Activated CD4-positive, alpha-beta T cell treated with anti-CD3 and anti-CD28 coated beads, Interleukin-2, Interleukin-6, amounts not matched to agents 100 ng/mL and 50 ng/mL, durations not matched to agents 16 hours and 8 hours (primary cell): ENCODE results near the gene P2RY11.

ENCODE experiments used
- DNase-seq: peaks from one replicate; pipeline ENCODE4 v3.0.0-alpha.2; 2020

P2RY11 gene, protein sequence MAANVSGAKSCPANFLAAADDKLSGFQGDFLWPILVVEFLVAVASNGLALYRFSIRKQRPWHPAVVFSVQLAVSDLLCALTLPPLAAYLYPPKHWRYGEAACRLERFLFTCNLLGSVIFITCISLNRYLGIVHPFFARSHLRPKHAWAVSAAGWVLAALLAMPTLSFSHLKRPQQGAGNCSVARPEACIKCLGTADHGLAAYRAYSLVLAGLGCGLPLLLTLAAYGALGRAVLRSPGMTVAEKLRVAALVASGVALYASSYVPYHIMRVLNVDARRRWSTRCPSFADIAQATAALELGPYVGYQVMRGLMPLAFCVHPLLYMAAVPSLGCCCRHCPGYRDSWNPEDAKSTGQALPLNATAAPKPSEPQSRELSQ

DNA sequence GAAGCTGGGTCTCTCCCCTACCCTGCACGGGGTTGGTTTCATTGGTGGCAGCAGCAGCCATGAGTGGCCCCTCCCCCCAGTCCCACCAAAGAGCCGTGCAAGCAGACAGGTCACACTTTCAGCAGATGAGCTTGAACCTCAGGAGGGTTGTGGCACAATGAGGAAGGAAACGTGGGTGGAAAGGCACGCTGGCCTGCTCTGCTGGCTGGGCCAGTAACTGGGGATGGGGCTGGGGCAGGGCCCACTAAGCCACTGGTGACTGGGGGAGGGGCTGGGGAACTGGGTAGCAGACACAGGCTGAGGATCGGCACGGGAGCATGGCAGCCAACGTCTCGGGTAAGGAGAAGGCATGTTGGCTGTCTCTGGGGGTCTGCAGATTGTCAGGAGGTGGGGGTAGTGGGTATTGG is at the start of gene P2RY11:
Gene P2RY11 (plus strand): TSS at position 289 of the 407 bp plus-strand sequence. CDS start 29 bp downstream, at position 318.
- peak; percentile 75 for DNase-seq

DNA sequence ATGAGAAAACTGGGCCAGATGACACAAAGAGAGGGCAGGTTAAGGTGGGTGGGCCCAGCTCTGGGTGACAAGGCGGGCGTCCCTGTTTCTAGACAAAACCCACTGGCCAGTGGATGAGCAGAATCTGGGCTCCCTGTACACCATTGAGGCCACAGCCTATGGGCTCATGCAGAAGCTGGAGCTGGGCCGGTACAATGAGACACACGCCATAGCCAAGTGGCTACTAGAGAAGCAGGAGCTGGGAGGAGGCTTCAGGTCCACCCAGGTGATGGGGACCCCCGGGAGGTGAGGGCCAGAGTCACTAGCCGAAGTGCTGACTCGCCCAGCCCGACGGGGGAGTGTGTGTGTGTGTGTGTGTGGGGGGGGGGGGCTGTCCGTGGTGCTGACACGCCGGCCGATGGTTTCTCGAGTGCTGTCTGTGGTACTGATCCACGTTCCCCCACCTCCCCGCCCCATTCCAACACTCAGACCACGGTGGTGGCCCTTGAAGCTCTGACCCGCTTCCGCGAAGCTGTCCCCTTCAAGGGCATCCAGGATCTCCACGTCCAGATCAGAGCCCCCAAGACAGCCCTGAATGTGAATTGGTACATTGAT is 49.7 kb upstream of the P2RY11 start:
- no peak for DNase-seq

DNA sequence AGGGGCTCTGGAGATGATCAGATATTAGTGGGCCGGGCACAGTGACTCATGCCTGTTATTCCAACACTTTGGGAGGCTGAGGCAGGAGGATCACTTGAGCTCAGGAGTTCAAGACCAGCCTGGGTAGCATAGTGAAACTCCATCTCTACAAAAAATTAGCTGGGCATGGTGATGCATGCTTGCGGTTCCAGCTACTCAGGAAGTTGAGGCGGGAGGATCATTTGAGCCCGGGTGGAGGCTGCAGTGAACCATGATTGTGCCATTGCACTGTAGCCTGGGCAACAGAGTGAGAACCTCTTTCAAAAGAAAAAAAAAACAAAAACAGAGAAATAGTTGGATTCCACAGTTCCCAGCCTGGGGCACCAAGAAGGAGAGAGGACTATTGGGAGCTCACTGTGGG is 43.3 kb upstream of the P2RY11 start:
- DNase-seq = no peak

DNA sequence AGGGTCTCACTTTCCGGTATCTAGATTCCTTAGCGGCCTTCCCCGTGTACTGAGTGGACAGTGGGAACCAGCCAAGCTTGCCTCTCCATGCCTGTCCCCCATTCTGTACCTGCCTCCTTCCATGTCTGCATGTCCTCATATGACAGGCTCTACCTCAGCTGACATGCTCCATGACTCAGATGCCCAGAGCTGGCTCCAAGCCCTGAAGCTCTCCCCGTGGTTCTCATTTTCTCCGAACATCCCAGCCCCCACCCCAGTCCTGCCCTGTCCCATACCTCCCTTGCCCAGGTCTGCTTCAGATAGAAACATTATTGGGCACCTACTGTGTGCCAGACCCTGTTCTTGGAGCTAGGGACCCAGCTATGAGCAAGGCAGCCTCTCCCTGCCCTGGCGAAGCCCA is 42.4 kb upstream of the P2RY11 start:
- no peak for DNase-seq

DNA sequence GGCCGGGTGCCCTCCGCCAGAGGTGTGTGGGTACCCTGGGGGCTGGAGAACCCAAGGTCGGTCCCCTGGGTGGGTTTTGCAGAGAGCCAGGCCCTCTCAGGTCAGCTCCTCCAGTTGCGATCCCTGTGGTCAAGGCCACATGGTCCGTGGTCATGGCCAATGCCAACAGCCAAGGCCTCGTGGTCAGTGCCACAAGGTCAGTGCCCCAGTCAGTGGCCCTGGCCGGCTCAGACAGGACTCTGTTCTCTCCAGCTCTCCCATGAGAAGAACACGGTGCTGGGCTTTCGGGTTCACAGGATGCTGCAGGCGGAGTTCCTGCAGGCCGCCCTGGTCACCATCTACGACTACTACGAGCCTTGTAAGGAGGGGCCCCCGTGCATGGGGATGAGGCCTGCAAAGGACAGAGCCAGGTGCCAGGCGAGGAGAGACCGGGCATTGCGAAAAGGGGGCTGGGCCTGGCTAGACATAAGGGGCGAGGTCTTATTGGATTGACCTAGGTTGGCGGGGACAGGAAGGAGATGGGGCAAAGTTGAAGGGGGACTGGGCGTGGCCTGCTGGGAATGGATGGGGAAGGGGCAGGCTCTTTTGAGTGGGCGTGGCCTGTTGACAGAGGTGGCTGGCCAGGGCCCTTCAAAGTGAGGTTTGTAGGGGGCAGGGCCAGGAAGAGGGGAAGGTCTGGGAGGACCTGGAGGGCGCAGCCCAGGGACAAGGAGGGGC is 40.6 kb upstream of the P2RY11 start:
- DNase-seq = no peak

DNA sequence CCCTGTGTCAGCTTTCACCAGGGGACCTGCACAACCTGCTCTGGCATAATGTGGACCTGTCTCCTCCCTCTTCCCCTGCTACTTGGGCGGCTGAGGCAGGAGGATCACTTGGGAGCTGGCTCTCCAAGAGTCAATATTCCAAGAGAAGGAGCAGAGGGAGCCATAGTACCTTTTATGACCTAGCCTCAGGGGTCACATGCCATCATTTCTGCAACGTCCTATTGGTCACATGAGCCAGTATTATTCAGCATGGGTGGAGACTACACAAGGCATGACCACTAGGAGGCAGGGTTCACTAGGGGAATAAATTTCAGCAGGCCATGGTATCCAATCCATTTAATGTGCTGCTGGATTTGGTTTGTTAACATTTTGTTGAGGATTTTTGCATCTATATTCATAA is 37.3 kb upstream of the P2RY11 start:
- peak; percentile 55 for DNase-seq

DNA sequence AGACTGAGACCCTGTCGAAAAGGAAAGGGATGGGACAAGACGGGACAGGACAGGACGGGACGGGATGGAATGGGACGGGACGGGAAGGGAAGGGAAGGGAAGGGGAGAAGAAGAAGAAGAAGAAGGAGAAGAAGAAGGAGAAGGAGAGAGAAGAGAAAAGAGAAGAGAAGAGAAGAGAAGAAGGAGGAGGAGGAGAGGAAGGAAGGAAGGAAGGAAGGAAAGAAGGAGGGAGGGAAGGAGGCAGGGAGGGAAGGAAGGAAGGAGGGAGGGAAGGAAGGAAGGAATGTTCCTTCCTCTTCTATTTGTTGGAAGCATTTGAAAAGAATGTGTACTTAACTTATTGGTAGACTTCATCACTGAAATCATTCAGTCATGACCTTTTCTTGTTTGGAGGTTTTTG is 35.0 kb upstream of the P2RY11 start:
- DNase-seq = no peak

DNA sequence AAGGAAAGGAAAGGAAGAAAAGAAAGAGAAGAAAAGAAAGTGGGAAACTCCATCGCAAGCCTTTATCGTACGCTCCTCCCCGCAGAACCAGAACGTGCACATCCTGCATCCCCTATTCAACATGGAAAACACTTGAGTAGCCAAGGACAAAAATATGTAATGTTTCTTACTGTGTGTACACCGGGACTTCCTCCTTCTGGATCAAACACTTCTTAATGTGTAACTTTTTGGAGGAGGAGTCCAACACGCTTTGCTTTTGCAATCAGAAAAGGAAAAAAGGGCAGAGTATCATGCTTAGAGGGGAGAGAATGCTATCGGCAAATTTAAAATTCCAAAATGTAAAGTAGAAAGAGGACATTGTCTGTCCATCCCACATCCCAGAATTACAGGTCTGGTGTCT is 33.2 kb upstream of the P2RY11 start:
- DNase-seq = no peak

DNA sequence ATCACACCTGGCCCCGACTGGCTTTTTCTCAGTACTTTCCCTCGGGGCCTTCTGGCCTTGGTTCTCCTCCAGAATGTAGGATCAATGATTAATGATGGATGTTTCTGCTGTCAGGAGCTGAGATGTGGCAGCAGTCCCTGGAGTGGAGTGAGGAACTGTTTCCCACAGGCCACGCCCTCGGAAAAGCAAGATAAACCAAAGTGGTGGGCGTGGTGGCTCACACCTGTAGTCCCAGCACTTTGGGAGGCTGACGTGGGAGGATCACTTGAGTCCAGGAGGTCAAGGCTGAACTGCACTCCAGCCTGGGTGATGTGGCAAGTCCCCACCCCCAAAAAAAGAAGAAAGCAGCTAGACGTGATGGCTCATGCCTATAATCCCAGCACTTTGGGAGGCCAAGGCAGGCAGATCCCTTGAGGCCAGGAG is 32.5 kb upstream of the P2RY11 start:
- DNase-seq = no peak

DNA sequence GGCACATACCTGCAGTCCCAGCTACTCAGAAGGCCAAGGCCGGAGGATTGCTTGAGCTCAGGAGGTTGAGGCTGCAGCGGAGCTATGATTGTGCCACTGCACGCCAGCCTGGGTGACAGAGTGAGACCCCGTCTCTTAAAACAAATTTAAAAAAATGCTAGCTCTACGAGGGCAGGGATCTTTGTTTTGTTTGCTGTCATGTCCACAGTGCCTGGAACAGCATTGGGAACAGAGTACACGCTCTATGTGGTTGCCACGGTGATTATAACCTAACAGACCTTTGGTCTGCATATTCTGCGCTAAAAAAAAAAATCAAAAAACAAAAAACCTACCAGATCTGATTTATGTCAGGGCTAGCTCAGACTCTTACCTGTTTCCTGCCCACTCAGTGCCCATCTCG is 27.6 kb upstream of the P2RY11 start:
- no peak for DNase-seq

DNA sequence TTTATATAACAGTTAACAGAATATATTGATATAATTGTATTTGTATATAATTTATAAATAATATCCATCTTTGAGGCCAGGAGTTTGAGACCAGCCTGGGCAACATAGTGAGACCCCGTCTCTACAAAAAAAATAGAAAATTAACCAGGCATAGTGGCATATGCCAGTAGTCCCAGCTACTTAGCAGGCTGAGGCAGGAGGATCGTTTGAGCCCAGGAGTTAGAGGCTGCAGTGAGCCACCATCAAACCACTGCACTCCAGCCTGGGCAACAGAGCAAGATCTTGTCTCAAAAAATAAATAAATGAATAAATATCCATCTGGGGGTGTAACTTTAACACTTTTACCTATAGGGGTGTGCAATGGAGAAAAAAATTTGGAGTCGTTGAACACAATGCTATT is 26.7 kb upstream of the P2RY11 start:
- DNase-seq = no peak

DNA sequence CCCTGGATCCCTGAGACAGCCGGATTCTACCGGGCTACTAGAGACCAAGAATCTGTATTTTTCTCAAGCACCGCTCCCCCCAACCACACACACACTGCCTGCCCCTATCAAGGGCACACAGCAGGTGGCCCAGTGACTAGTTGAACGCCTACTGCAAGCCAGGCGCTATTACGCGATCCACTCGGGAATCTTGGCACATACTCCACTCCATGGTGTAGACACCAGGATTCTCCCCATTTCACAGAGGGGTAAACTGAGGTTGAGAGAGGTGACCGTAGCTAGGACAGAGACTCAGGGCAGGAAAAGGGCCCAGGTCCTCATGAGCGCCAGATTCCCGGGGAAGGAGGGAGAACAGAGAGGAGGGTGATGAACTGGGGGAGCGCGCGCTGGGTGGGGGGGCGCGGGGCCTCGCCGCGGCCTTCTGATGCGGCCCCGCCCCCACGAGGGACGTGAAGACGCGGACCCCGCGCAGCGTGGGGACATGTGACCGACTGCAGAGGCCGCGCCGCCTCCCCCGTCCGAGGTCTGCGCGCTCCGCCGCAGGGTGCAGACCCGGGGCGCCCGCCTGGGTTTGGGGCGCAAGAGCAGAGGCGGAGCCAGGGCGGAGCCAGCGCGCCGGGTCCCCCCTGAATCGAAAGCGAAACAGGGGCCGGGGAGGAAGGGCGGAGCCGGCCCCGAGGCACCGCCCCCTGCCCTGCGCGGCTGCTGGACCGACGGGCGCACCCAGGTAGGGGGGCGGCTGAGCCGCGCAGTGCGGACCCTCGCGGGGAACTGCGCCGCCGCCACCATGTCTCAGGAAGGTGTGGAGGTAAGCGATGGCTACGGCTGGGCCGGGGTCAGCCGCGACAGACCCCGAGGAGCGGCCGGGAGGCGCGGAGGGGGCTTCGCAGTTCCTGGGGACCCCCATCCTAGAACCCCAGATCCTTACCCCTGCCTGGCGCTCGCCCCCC is 25.6 kb upstream of the P2RY11 start, which contains the start of gene SHFL:
Gene SHFL (plus strand): TSS at position 677 of the 950 bp plus-strand sequence. CDS start 111 bp downstream, at position 788.
- DNase-seq = peak; percentile 90

DNA sequence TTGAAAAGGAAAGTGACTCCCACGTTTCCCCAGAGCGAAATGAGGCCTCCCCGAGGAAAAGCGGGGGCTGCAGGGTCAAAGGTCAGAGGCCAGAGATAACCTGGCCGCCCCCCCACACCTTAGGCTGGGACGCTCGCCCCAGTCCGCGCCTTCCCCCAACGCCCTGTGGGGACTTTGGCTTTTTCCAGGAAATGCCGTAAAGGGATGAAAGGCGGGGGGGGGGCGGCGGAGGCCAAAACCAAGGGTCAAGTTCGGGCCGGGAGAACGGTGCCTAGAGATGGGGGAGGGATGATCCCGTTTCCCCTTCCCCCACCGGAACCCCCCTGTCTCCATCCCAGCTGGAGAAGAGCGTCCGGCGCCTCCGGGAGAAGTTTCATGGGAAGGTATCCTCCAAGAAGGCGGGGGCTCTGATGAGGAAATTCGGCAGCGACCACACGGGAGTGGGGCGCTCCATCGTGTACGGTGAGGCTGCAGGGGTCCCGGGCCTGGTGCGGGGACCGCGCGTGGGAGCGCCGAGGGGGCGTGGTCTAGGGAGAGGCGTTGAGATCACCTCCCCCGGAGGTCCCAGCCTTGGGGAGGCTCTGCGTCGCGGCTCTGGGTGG is 24.8 kb upstream of the P2RY11 start:
- no peak for DNase-seq

DNA sequence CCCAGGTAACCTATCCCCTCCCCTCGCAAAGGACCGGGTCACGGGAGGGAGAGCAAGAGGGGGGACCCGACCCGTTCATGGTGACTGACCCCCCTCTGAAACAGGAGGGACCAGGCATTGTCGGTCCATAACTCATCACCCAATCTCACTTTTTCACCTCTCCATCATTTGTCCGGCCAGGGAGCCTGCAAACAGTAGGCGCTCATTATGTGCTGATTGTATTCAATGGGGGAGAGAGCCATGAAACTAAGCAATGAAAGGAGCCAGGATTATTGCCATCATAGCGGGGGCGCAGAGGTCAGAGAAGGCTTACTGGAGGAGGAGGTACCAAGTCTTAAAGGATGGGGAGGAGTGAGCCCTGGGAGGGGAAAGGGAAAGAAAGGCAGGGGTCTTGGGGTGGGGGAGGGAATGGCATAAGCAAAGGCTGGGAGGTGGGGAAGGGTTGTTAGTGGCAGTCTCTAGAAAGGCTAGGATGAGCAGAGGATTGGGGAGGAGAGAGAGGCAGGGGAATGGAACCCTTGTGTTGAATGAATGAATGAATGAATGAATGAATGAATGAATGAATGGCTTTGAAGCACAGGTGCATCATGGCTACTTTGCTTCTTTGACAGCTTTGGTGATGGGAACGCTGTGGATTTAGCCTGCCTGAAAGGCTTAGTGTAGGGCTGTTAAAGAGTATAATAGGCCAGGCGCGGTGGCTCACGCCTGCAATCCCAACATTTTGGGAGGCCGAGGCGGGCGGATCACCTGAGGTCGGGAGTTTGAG is 24.0 kb upstream of the P2RY11 start:
- DNase-seq = no peak

DNA sequence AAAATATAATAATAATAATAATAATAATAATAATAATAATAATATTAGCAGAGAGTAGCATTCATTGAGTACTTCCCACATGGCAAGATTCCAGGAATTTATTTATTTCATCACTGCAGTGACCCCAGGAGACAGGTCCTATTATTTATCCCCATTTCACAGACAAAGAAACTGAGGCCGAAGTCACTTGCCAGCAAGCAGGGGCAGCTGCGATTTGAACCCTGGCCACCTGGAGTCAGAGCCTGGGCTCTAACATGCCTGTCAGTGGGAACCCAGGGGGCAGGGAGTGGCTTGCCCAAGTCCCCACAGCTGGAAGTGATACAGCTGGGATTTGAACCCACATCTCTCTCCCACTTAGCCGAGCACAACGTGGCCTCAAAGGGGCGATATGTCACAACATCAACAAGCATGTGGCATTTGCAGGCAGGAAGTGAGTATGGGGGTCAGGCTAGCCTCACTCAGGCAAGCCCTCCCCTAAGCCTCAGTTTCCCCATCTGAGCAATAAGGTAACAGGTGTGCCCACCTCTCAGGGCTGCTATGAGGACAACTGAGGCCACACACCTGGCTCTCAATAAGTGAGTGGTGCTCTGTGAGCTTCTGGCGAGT is 22.4 kb upstream of the P2RY11 start:
- no peak for DNase-seq

DNA sequence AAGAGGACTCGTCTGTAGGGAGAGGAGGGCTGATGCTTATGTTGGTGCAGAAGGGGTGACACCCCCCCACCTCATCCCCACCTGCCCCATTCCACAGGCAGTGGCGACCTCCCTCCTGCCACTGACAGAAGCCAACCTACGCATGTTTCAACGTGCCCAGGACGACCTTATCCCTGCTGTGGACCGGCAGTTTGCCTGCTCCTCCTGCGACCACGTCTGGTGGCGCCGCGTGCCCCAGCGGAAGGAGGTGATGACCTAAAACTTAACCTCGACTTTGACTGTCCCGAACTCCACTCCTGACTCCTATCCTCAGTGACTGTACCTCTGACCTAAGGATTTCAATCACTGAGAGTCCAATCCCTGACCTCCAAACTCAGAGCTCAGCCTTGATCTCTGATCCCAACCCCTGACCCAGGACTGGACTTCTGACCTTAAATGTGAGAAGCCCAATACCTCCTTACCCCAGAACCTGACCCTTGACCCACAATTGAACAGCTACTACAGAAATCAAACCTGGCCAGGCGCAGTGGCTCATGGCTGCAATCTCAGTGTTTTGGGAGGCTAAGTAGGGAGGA is 21.6 kb upstream of the P2RY11 start:
- DNase-seq = no peak

DNA sequence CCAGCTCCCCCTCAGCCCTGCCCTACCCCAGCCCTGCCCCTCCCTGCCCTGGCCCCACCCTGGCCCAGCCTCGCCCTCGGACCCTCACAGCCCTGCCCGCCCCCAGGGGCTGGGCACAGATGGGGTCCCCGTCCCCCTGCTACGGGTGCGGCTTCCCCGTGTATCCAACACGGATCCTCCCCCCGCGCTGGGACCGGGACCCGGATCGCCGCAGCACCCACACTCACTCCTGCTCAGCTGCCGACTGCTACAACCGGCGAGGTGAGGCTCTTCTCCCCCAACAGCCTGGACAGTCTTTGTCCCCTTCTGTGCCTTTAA is 20.2 kb upstream of the P2RY11 start:
- no peak for DNase-seq

DNA sequence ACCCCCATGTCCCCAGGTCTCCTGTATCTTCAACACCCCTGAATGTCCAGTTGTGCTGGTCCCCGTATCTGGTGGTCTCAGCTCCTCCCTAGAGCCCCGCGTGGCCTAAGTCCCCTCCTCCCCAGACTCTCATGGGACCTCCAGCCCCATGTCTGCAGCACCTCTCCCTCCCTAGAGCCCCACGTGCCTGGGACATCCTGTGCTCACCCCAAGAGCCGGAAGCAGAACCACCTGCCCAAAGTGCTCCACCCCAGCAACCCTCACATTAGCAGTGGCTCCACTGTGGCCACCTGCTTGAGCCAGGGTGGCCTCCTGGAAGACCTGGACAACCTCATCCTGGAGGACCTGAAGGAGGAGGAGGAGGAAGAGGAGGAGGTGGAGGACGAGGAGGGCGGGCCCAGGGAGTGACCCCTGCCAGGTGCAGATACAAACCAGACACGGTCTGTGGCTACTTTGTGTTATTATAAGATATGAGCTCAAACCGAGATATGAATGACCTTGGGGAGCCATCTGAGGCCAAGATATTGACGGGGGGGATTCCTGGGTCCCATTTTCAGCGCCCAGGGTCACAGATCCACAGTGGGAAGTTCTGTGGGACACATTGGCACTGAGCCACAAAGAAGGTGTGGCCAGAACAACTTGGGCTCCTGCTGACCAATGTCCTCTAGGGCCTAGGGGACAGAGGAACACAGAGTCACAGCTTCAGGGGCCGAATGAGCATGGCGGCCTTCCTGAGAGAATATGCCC is 19.4 kb upstream of the P2RY11 start:
- DNase-seq = no peak

DNA sequence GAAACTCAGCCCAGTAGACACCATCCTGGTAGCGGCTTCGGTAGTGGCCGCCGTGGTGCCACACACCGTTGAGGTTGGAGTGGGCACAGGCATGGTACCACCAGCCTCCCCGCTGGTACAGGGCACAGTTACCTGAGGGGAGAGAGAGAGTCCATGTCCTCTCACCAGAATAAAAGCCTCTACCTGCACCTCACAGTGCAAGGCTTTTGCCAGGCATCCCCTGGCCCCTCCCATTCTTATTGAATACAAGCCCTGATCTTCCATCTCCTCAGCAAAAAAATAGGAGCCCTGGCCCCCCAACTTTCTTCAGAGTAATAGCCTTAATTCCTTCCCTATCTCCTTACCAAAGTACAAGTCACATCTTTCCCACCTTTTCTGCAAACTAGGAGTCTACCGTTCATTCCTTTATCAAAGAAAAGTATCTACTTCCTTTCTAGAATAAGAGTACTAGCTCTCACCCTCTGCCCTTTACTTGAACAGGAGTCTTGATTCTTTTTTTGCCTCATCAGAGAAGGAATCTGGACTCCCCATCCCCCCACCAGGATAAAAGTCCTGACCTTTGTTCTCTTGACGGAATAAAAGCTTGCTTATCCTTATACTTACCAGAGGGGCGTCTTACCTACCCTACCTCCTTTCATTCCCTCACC is 18.7 kb upstream of the P2RY11 start:
- DNase-seq = no peak
